ENCODE measurements around the gene KIRREL3. TPM values are rescaled to one million over a fixed set of nuclear protein-coding genes. Genes with fewer than 3 reads are reported as not detected.
A peak's percentile ranks its signal among the peaks of the same experiment; 100 is the strongest.

Gene KIRREL3
- total and polyA plus RNA-seq, 2 of the 8 experiments (the other 6 are each of a cell fraction or from before 2014, with no cell fraction given) = 0.29 to 0.32 TPM

- no peaks in the 10 kb centered on the region; a peak in 2 of 7 replicates for H3K27me3 ChIP-seq (replicated peaks in 1 of 4; ENCODE audit: control insufficient read depth in 3 of 4, extremely low read depth in 1 of 4, insufficient read depth in 3 of 4, low read length in 3 of 4)
- no peak overlapping the region for H3K23ac ChIP-seq (ENCODE audit: insufficient read length)
Measured at GRCh38 chr11:126863294-126863997, 137.1 kb downstream of the KIRREL3 start.

More at GRCh38 chr11:126863294-126863997, 137.1 kb downstream of the KIRREL3 start:
- H2BK20ac ChIP-seq (ENCODE audit: low read length) = no peak overlapping the region
- no peak overlapping the region for H3K14ac ChIP-seq (ENCODE audit: insufficient read length)
- no peaks in the 10 kb centered on the region for H3K79me2 ChIP-seq (ENCODE audit: control insufficient read depth in 1 of 2, insufficient read depth in 2 of 2, low read length in 2 of 2)
- peaks cover 0 to 3% (median 0%) of the 10 kb centered on the region in 4 experiments; a peak in 2 of 7 replicates for H3K4me1 ChIP-seq (replicated peaks in 1 of 4; ENCODE audit: control insufficient read depth in 3 of 4, insufficient read depth in 4 of 4, low read length in 3 of 4)
- H2BK15ac ChIP-seq (ENCODE audit: low read length) = peak overlapping the region; percentile 99
- H3K36me3 ChIP-seq (ENCODE audit: control insufficient read depth in 2 of 4, insufficient read depth in 4 of 4, low read length in 3 of 4) = no peaks in the 10 kb centered on the region
- H3K9me3 ChIP-seq (ENCODE audit: insufficient read depth in 2 of 2, low read depth in 1 of 2, low read length in 1 of 2) = no peaks in the 10 kb centered on the region
- peak overlapping the region; percentile 84 for H3K56ac ChIP-seq (replicated peaks; ENCODE audit: insufficient read length, low read depth, low read length)
- H4K5ac ChIP-seq (ENCODE audit: insufficient read length, low read depth, low read length) = no peak overlapping the region
- FAIRE-seq = no peak
- CTCF ChIA-PET (ENCODE audit: partially characterized antibody) = interaction anchor here (0.6 to 5.0 kb wide), 17 partner anchors 8 to 557 kb away, joined by 3 to 35 read pairs (median 4); no protein-coding TSS in a partner anchor
- H2BK12ac ChIP-seq (ENCODE audit: low read depth, low read length) = peak overlapping the region; percentile 98
- H3K79me1 ChIP-seq (ENCODE audit: low read depth, low read length) = no peaks in the 10 kb centered on the region
- H3K27ac ChIP-seq (ENCODE audit: low read depth, low read length) = no peak overlapping the region
- no peak for DNase-seq (ENCODE audit: low read depth in 1 of 2, low spot score in 2 of 2)
- POLR2A ChIA-PET (ENCODE audit: partially characterized antibody) = no interaction called here
- no peak overlapping the region; the same call in 1 of the 2 replicates for H2BK5ac ChIP-seq (ENCODE audit: low read depth, low read length)
- TF ChIP-seq RAD21 (IDR thresholded peaks at IDR 0.05 in 1 of 2, conservative IDR thresholded peaks at IDR 0.05 in 1 of 2; ENCODE audit: low read depth in 2 of 2, low read length in 2 of 2) = no peak
- peak; percentile 90 for TF ChIP-seq ASH2L (IDR thresholded peaks at IDR 0.05; ENCODE audit: low read length)
- WGBS, 2 experiments (ENCODE audit: extremely low coverage in 1 of 2, insufficient coverage in 1 of 2, insufficient read length in 1 of 2, insufficient replicate concordance in 2 of 2, low coverage in 1 of 2, low lambda C conversion rate in 2 of 2, missing lambda C conversion rate in 1 of 2) = 75 to 98% methylated on average over 10 to 21 of the region's 21 CpGs
- H4K20me1 ChIP-seq (replicated peaks in 1 of 2; ENCODE audit: control insufficient read depth in 1 of 2, insufficient read depth in 2 of 2, low read length in 2 of 2) = peaks cover 0 to 3% of the 10 kb centered on the region in 2 experiments
- no peak overlapping the region for H3K4ac ChIP-seq (replicated peaks; ENCODE audit: insufficient read length, low read depth, low read length)
- peak overlapping the region; percentile 98 for H2AK5ac ChIP-seq (ENCODE audit: low read depth, low read length)
- H3K9ac ChIP-seq (replicated peaks in 1 of 4; ENCODE audit: extremely low read depth in 1 of 4, low read depth in 3 of 4, low read length in 3 of 4) = no peak overlapping the region; a peak in 1 of 7 replicates
- no peak overlapping the region for H3K18ac ChIP-seq (ENCODE audit: extremely low read depth, low read length)
- no peak overlapping the region for H4K8ac ChIP-seq (ENCODE audit: extremely low read depth, insufficient read depth, low read length)
- no peak overlapping the region for H2AFZ ChIP-seq (ENCODE audit: low read length)
- no peak overlapping the region for H3K4me2 ChIP-seq (ENCODE audit: insufficient read depth in 1 of 2, low read depth in 2 of 2, low read length in 2 of 2)
- peaks cover 4% of the 10 kb centered on the region; the same call in 1 of the 2 replicates for H3K23me2 ChIP-seq (ENCODE audit: low read depth, low read length)
- H4K91ac ChIP-seq (replicated peaks; ENCODE audit: insufficient read length, low read length) = peak overlapping the region; percentile 61
- no peak overlapping the region for H2BK120ac ChIP-seq (replicated peaks; ENCODE audit: low read depth, low read length)
- no peak overlapping the region for H3K4me3 ChIP-seq (ENCODE audit: extremely low read depth in 1 of 4, insufficient read depth in 2 of 4, low read depth in 3 of 4, low read length in 4 of 4)

All from H1 (cell line).